ENCODE data around the gene KRTAP2-3.

The KRTAP2-3 gene

DNA sequence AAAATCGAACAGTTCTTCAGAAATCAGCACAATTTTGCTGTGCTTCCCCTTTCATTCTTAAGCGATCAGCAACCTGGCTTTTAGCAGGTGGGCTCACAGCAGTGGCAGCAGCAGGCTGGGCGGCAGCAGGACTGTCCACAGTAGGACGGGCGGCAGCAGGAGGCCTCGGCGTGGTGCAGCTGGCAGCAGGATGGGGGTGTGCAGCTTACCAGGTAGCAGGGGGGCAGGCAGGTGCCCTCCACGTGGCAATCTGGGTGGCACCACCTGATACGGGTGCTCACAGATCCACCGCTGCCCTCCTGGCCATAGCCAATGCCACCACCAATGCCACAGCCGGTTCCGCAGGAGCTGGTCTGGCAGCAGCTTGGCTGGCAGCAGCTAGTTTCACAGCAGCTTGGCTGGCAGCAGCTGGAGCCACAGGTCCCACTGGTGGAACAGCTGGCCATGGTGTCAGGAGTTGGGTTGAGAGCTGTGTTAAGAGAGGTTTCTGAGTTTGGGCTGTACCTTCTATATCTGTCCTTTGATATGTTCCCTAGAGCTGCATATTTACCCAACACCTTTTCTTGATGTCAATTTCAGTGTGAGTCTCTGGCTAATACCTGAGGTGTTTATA lies 30.2 kb downstream of the KRTAP2-3 start, which contains the start of gene KRTAP1-4:
KRTAP1-4 (minus strand) TSS at position 563 of the 613 bp plus-strand sequence; CDS start at position 446, 117 bp downstream.
- DNase-seq (ENCODE audit: low spot score): no peak

DNA sequence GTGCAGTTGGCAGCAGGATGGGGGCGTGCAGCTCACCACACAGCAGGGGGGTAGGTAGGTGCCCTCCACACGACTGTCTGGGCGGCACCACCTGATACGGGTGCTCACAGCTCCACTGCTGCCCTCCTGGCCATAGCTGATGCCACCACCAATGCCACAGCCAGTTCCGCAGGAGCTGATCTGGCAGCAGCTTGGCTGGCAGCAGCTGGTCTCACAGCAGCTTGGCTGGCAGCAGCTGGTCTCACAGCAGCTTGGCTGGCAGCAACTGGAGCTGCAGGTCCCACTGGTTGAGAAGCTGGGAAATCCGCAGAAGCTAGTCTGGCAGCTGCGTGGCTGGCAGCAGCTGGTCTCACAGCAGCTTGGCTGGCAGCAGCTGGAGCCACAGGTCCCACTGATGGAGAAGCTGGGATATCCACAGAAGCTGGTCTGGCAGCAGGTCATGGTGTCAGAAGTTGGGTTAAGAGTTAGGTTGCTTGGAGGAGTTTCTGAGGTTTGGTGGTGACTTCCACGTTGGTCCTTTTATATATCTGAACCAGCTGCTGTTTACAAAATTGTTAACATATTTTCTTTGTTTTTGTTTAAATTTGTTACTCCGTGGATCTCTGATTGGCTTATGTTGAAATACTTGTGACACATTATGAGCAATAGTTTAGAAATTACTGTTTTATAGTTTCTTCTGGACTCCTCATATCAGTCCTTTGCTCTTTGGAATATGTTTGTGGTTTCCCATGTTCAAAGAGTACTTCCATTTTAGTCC lies 33.0 kb downstream of the KRTAP2-3 start, which contains the start of gene KRTAP1-5:
KRTAP1-5 (minus strand) TSS at position 494 of the 757 bp plus-strand sequence; CDS start at position 441, 53 bp downstream.
- no peak for DNase-seq (ENCODE audit: low spot score)

DNA sequence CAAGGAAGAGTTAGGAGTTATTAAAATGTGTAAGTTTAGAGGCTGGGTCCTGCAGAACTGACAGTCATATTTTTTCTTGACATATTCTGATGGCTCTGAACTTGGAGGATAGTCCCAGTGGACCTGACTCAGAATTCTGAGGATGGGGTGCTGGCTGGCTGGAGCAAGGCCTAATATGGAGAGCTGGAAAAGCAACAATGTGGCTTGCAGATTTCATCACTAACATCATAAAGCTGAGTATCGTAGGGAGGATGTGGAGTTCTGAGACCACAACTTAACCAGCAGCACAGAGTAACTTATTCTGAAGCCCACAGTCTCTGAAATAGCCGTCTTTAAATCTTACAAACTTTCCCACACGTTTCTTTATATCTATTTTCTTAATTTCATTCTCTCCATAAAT lies 35.2 kb downstream of the KRTAP2-3 start:
- DNase-seq (ENCODE audit: low spot score): no peak

DNA sequence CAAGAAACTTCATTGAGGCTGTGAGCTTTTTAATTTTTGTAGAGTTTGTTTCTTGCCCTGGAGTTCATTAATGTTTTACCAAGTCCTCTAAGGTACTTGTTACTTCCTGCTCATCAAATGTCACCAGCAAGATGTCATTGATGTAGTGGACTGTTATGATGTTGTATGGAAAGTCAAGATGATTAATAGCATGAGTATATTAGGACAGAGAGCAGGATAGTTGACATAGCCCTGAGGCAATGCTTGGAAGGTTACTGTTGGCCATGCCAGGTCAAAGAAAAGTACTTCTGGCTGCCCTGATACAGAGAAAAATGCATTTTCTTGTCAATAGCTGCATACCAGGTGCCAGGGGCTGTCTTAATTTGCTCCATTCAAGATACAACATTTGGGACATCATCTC lies 39.6 kb downstream of the KRTAP2-3 start:
- no peak for DNase-seq (ENCODE audit: low spot score)

DNA sequence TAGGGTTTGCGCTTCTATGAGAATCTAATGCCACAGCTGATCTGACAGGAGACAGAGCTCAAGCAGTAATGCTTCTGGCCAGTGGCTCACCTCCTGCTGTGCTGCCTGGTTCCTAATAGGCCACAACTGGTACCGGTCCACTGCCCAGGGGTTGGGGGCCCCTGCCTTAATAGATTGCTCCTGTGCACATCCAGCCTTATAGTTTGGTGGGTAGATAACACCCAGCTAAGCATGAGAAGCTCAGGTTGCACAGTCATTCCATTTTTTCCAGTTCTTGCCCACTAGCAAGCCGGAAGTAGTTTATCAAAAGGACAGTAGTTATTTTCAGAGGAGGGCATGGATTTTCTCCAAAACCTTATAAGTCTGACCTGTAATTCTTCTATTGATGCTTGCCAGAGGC lies 40.5 kb downstream of the KRTAP2-3 start:
- no peak for DNase-seq (ENCODE audit: low spot score)

DNA sequence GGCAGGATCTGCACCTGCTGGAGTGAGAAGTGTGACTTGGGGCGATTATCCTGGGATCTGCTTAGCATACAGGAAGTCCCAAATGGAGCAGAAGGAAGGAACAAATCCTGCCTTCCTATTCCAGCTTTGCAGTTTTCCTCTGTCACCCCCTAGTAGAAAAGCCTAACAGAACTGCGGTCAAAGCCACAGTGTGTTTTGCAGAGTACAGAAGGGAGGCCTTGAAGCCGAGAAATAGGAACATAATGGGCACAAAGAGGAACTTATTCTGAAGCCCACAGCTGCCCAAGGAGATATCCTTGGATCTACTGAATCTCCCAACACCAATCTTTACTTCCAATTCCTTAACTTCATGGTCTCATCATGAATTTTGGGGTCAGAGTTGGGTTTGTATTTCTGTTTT lies 41.4 kb downstream of the KRTAP2-3 start:
- no peak for DNase-seq (ENCODE audit: low spot score)

DNA sequence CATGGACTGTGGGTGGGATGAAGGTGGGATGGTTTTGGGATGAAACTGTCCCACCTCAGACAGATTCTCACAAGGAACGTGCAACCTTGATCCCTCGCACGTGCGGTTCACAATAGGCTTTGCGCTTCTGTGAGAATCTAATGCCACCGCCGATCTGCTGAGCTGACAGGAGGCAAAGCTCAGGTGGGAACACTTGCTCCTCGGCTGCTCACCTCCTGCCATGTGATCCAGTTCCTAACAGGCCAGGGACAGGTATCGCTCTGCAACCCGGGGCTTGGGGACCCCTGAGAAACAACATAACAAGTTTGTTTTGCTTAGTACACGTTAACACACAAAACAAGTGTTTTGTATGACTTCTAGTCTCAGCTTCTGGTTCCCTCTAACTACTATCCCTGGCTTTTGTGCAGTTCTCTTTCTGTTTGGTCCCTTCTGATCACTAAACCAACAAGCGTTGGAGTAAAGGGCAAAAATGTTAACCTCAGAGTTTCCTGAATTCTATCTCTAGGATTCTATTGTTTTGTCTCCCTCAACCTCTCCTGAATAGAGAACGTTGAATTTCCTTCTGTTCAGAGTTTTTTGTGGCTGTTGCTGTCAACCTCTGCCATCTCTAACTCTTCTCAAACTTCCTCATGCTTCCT lies 43.2 kb downstream of the KRTAP2-3 start:
- DNase-seq (ENCODE audit: low spot score): no peak

DNA sequence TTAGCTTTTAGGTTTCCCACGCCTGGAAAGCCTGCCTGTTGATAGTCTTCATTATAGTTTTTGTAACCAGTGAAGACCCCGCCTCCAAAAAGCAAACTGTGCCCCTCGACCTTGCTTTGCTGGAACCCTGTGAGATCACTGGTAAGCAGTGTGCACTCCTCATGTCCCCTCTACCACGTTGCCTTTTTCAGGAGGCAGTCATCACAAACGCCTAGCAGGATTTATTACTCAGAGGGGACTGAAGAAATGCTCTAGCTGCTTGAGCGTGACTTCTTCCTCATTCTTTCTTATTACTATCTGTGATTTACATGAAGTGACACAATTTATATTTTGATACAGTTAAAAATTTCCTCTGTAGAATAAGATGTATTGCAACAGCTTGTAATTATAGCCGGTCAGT lies 44.5 kb downstream of the KRTAP2-3 start:
- no peak for DNase-seq (ENCODE audit: low spot score)

DNA sequence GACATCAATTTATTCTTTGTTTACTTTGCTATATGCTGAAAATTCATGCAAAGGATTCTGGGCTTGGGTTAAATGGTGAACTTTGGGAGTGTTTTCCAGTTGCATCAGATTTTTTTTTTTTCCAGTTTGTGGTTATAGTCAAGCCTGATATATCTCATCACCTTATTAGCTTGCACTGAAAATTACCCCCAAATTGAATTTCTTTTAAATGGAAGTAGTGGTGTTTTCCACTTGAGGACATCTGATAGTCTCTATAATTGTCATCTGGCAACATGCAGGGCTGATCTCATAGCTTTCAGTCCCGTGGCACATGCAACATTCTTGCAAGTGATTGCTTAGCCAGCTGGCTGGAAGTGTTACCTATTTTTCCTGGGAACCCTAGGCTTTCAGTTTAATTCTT lies 46.3 kb downstream of the KRTAP2-3 start:
- no peak for DNase-seq (ENCODE audit: low spot score)

DNA sequence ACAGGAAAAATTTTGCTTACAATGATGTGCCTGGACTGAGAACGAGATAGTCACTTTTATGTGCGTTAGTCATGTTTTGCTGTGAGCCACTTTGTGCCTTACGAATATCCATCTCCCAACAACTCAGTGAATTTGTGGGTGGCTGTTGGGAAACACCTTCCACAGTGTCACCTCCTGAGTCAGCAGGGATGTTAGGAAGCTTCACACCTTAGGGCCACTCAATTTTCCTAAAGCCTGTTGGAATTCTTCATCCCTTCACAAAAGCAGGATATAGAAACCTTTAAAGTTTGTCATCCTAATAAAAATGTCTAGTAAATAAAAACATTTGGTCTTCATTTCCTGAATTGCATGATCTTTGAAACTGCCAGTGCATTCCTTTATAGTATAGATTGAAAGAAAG lies 46.7 kb downstream of the KRTAP2-3 start:
- DNase-seq (ENCODE audit: low spot score): no peak

DNA sequence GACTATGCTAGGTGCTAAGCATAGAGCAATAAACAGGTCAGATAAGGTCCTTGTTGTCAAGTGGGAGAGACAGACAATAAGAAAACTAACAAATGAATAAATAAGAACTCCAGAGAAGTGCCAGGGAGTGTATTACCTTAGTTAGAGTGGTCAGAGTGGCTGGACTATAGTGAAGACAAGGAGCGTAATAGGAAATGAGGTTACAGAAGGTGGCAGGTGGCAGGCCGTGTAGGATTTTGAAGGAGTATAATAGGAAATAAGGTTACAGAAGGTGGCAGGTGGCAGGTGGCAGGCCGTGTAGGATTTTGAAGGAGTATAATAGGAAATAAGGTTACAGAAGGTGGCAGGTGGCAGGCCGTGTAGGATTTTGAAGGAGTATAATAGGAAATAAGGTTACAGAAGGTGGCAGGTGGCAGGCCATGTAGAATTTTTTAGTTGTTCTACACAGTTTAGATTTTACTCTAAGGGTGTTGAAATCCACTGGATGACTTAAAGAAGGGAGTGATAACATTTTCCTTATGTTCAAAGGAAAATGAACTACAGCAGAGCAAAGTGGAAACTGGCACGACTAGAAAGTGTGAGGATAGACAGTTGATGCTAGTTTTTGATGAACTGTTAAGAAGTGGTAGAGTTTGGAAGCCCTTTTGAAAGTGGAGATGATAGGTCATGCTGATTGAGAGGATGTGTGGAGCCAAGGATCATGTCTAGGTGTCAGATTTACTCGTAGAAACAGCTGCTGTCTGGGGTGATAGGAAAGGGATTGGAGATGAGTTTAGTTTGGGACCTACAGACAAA lies 47.4 kb downstream of the KRTAP2-3 start:
- no peak for DNase-seq (ENCODE audit: low spot score)

DNA sequence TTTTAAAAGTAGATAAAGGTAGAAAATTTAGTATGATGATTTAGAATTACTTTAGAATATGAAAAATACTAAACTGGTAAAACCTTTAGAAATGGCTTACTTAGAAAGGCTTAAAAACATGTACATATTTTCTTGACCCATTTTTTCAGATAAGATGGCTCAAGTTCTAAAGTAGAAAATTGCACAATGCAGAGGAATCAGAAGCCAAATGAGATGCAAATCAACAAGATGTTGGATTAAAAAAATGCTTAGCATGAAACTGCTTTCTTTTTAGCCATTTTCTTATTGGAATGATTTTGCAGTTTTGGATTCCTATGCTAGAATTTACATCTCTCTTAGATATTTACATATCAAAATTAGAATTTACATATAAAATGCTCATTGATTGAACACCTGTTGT lies 49.5 kb downstream of the KRTAP2-3 start:
- DNase-seq (ENCODE audit: low spot score): no peak

DNA sequence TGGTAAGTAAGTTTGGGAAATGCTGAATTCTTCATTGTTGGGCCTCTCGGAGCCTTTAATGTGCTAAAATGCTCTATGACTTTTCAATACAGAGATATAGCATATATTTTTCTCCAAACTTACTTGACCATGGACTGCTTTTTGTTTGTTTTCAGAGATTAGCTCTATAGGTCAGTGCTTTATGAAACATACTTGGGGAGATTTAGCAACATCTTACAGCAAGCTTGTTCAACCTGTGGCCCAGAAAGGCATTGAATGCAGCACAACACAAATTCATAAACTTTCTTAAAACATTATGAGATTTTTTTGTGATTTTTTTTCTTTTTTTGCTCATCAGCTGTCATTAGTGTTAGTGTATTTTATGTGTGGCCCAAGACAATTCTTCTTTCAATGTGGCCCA lies 50.0 kb downstream of the KRTAP2-3 start:
- DNase-seq (ENCODE audit: low spot score): no peak

DNA sequence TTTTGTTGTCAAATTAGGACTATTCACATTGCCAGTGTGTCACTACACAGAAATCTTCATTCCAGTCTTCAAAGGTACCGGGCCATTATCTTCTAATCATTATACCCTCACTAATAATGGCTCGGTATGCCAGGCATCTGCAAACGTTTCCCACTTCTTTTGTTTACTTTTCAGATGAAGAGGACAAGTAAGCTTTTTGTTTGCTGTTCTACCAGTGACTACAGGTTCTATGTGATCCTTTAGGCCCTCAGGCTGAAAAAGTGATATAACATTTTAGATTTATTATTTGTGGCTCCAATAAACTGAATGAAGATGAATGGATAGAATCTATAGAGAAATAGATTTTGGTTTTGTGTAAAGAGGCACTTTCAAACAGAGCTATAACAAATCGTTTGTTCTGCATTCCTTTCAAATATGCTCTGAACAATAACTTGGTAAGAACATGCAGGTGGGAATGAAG lies 50.6 kb downstream of the KRTAP2-3 start:
- DNase-seq (ENCODE audit: low spot score): no peak

Data from CD4-positive, alpha-beta T cell treated with Interleukin-2 at 100 ng/mL for 4 hours (primary cell).